Mesenchymal stem cell (in vitro differentiated cells and primary cell): ENCODE measurements around the gene PDE2A.

ENCODE experiments used
- DNase-seq: peaks from one replicate; pipeline ENCODE4 v3.0.0-alpha.2; 2013
- H2AFZ ChIP-seq: one replicate; pipeline ENCODE4 v1.6.1; 2013; ENCODE audit warnings: low read depth, mild to moderate bottlenecking, control low read depth, inconsistent platforms, low read length, moderate library complexity
- H2AK5ac ChIP-seq: 2 replicates; pipeline ENCODE4 v1.6.1; 2013; ENCODE audit warnings: low read length, moderate library complexity, mild to moderate bottlenecking, inconsistent platforms; ENCODE audit not compliant: severe bottlenecking
- H2BK120ac ChIP-seq: one replicate; pipeline ENCODE4 v1.6.1; 2013; ENCODE audit warnings: low read depth, mild to moderate bottlenecking, inconsistent platforms, low read length, moderate library complexity
- H2BK12ac ChIP-seq, 2 experiments: one replicate each; pipeline ENCODE4 v1.6.1; 2013; ENCODE audit warnings: inconsistent platforms in 2 of 2, low read length in 2 of 2, mild to moderate bottlenecking in 2 of 2, moderate library complexity in 2 of 2, control low read depth in 1 of 2
- H2BK15ac ChIP-seq: one replicate; pipeline ENCODE4 v1.6.1; 2013; ENCODE audit warnings: mild to moderate bottlenecking, low read depth, inconsistent platforms; ENCODE audit not compliant: poor library complexity, severe bottlenecking
- H2BK5ac ChIP-seq: 2 replicates; pipeline ENCODE4 v1.6.1; 2013; ENCODE audit warnings: low read depth, mild to moderate bottlenecking, low read length, control low read depth, inconsistent platforms; ENCODE audit not compliant: poor library complexity, severe bottlenecking
- H3K14ac ChIP-seq, 2 experiments: one replicate each; pipeline ENCODE4 v1.6.1; 2013; ENCODE audit warnings: inconsistent platforms in 2 of 2, low read length in 2 of 2, control low read depth in 1 of 2, mild to moderate bottlenecking in 1 of 2, moderate library complexity in 1 of 2
- H3K18ac ChIP-seq, 2 experiments: one replicate each; pipeline ENCODE4 v1.6.1; 2013; ENCODE audit warnings: inconsistent platforms in 2 of 2, low read length in 2 of 2, control low read depth in 1 of 2, low read depth in 1 of 2, mild to moderate bottlenecking in 1 of 2
- H3K23ac ChIP-seq, 2 experiments: one replicate each; pipeline ENCODE4 v1.6.1; 2013; ENCODE audit warnings: inconsistent platforms in 2 of 2, low read length in 2 of 2, mild to moderate bottlenecking in 2 of 2, moderate library complexity in 2 of 2, control low read depth in 1 of 2
- H3K27ac ChIP-seq: 2 replicates; pipeline ENCODE4 v1.5.1; 2013; ENCODE audit warnings: mild to moderate bottlenecking, moderate library complexity, low read length, control low read depth, inconsistent platforms; ENCODE audit not compliant: poor library complexity, severe bottlenecking
- H3K27me3 ChIP-seq, 2 experiments: 2 replicates each; pipeline versions ENCODE4 v1.6.1 to v1.7.0; 2013; ENCODE audit warnings: low read length in 2 of 2, mild to moderate bottlenecking in 2 of 2, moderate library complexity in 2 of 2, control low read depth in 1 of 2, inconsistent platforms in 1 of 2; ENCODE audit not compliant: control insufficient read depth in 1 of 2, insufficient read depth in 1 of 2
- H3K36me3 ChIP-seq, 2 experiments: 2 replicates each; pipeline versions ENCODE4 v1.6.1 to v1.7.0; 2013; ENCODE audit warnings: low read length in 2 of 2, control low read depth in 1 of 2, inconsistent platforms in 1 of 2, low read depth in 1 of 2, mild to moderate bottlenecking in 1 of 2; ENCODE audit not compliant: insufficient read depth in 2 of 2, control insufficient read depth in 1 of 2
- H3K4ac ChIP-seq, 2 experiments: one replicate each; pipeline ENCODE4 v1.6.1; 2013; ENCODE audit warnings: inconsistent platforms in 2 of 2, low read length in 2 of 2, mild to moderate bottlenecking in 2 of 2, moderate library complexity in 2 of 2, control low read depth in 1 of 2, low read depth in 1 of 2
- H3K4me1 ChIP-seq: 2 replicates; pipeline ENCODE4 v1.6.1; 2013; ENCODE audit warnings: low read depth, low read length, control low read depth; ENCODE audit not compliant: control insufficient read depth, insufficient read depth
- H3K4me2 ChIP-seq: 2 replicates; pipeline ENCODE4 v1.6.1; 2013; ENCODE audit warnings: low read length, mild to moderate bottlenecking, inconsistent platforms; ENCODE audit not compliant: poor library complexity, severe bottlenecking
- H3K4me3 ChIP-seq, 2 experiments: 2 replicates each; pipeline versions ENCODE4 v1.5.1 to v1.7.0; 2013; ENCODE audit warnings: low read length in 2 of 2, mild to moderate bottlenecking in 2 of 2, control low read depth in 1 of 2, low read depth in 1 of 2; ENCODE audit not compliant: insufficient read depth in 1 of 2
- H3K79me1 ChIP-seq: replicated peaks from 2 replicates; pipeline ENCODE4 v1.6.1; 2013; ENCODE audit warnings: mild to moderate bottlenecking, control low read depth, low read length, inconsistent platforms; ENCODE audit not compliant: poor library complexity, severe bottlenecking
- H3K9ac ChIP-seq: 2 replicates; pipeline ENCODE4 v1.7.0; 2013; ENCODE audit warnings: mild to moderate bottlenecking, low read length, moderate library complexity
- H3K9me3 ChIP-seq: 2 replicates; pipeline ENCODE4 v1.7.0; 2013; ENCODE audit warnings: mild to moderate bottlenecking, low read length; ENCODE audit not compliant: control insufficient read depth
- H4K8ac ChIP-seq: one replicate; pipeline ENCODE4 v1.6.1; 2013; ENCODE audit warnings: inconsistent platforms, mild to moderate bottlenecking, low read length, moderate library complexity
- H4K91ac ChIP-seq: one replicate; pipeline ENCODE4 v1.6.1; 2013; ENCODE audit warnings: mild to moderate bottlenecking, low read length, inconsistent platforms
- WGBS: methylation state at CpG from one replicate; pipeline ENCODE4 v1.1.7; 2013; ENCODE audit warnings: mixed read lengths; 5-methylcytosine and 5-hydroxymethylcytosine counted together

Gene PDE2A

DNA sequence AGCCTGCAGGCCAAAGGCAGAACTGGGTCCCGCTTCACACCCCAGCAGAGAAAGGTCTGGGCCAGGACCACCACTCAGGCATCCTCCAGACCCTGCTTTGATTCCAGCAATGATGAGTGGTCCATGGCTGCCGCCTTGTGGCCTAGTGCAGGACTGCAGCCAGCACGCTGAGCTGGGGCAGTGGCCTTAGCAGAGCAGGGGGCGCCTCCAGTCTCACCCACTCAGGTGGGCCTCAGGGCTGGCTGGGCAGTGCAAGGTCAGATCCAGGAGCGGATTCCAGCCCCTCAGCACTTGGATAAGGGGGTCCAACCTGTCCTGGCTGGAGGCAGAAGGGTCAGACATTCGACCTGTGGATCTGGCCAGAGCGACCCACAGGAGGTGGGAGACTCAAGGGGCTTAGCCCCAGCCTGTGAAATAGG is 9.6 kb upstream of the PDE2A start:
- no peak overlapping the region for H4K8ac ChIP-seq
- no peaks in the 10 kb centered on the region for H3K9me3 ChIP-seq
- H3K9ac ChIP-seq, result peak overlapping the region; percentile 7
- H3K27me3 ChIP-seq, result peaks cover 17 to 19% of the 10 kb centered on the region in 2 experiments
- no peak overlapping the region for H3K18ac ChIP-seq
- H3K36me3 ChIP-seq, result peaks cover 47 to 60% of the 10 kb centered on the region in 2 experiments
- no peak overlapping the region for H3K14ac ChIP-seq
- 42% methylated on average over 7 of the region's 7 CpGs for WGBS
- no peak overlapping the region for H2BK5ac ChIP-seq
- H3K4me2 ChIP-seq, result no peak overlapping the region
- H2AK5ac ChIP-seq, result no peak overlapping the region
- no peak overlapping the region for H4K91ac ChIP-seq
- H2AFZ ChIP-seq, result no peak overlapping the region
- no peak overlapping the region for H2BK12ac ChIP-seq
- H2BK120ac ChIP-seq, result no peak overlapping the region
- no peak overlapping the region for H3K23ac ChIP-seq
- peaks cover 28% of the 10 kb centered on the region for H3K4me1 ChIP-seq
- DNase-seq, result peak; percentile 51
- no peaks in the 10 kb centered on the region for H3K79me1 ChIP-seq
- H2BK15ac ChIP-seq, result no peak overlapping the region
- H3K4me3 ChIP-seq, result no peak overlapping the region
- H3K27ac ChIP-seq, result no peak overlapping the region
- no peak overlapping the region for H3K4ac ChIP-seq

DNA sequence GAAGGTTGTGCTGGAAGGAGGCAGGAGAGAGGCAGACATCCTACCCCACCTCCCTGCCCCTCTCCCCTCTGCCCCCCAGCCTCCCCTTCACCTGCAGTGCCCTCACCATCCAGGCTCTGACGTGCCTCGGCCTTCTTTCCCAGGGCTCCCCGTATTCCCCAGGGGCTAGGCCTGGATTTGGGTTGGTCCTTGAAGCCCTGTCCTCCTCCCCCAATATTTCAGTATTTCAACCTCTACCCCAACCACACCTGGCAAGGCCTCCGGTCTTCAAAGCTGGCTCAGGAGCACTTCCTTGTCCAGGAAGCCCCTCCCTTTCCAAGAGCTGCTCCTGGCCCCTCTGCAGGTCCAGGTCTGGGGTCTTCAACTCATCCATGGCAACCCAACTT is 8.6 kb upstream of the PDE2A start:
- Histone ChIP-seq H2AK5ac (no peak overlapping the region), H2BK15ac (no peak overlapping the region), H3K4ac (no peak overlapping the region), H3K27me3 (peaks cover 26 to 29% of the 10 kb centered on the region in 2 experiments), H3K27ac (no peak overlapping the region), H4K91ac (no peak overlapping the region), H3K9me3 (no peaks in the 10 kb centered on the region), H3K18ac (no peak overlapping the region), H3K4me1 (peaks cover 28% of the 10 kb centered on the region), H2AFZ (no peak overlapping the region), H3K9ac (no peak overlapping the region), H3K14ac (no peak overlapping the region), H4K8ac (no peak overlapping the region), H3K23ac (no peak overlapping the region), H2BK120ac (no peak overlapping the region), H3K36me3 (peaks cover 38 to 52% of the 10 kb centered on the region in 2 experiments), H2BK12ac (no peak overlapping the region), H3K79me1 (no peaks in the 10 kb centered on the region), H3K4me2 (no peak overlapping the region), H2BK5ac (no peak overlapping the region), H3K4me3 (no peak overlapping the region)
- 97% methylated on average over 4 of the region's 4 CpGs for WGBS
- DNase-seq, result no peak

DNA sequence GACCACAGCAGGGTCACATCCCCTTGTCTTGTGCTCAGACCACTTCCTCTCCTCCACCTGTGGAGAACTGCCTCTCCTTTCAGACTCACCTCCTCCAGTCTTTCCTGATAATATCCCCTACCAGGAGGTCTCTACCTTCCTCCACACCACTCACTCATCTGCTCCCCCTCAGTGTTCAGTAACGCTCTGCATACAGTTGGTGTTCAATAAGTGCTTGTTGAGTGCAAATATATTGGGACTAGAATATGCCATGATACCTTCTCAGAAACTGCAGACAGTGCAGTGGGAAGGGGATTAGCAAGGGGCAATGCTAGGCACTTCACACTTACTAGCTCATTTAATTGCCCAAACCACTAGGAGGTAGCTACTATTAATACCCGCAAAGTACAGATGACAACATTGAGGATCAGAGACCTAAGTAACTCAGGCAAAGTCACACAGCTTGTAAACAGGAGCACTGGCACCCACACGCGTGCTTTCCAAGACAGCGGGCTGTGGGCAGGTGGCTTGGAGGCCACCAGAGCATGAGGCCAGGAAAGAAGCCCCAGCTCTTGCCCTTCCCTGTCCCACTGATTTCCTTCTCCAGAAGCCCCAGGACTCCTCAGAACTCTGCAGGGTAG is 8.1 kb upstream of the PDE2A start:
- no peak overlapping the region for H3K9ac ChIP-seq
- H3K4ac ChIP-seq, result no peak overlapping the region
- no peaks in the 10 kb centered on the region for H3K9me3 ChIP-seq
- H2BK5ac ChIP-seq, result no peak overlapping the region
- H2AFZ ChIP-seq, result no peak overlapping the region
- H2AK5ac ChIP-seq, result no peak overlapping the region
- H4K91ac ChIP-seq, result no peak overlapping the region
- H2BK120ac ChIP-seq, result no peak overlapping the region
- H3K79me1 ChIP-seq, result no peaks in the 10 kb centered on the region
- WGBS, result 73% methylated on average over 4 of the region's 5 CpGs
- DNase-seq, result no peak
- H3K4me1 ChIP-seq, result peaks cover 28% of the 10 kb centered on the region
- H3K23ac ChIP-seq, result no peak overlapping the region
- peaks cover 31 to 34% of the 10 kb centered on the region in 2 experiments for H3K27me3 ChIP-seq
- H3K18ac ChIP-seq, result no peak overlapping the region
- no peak overlapping the region for H2BK12ac ChIP-seq
- no peak overlapping the region for H3K14ac ChIP-seq
- H3K36me3 ChIP-seq, result peaks cover 33 to 47% of the 10 kb centered on the region in 2 experiments
- no peak overlapping the region for H2BK15ac ChIP-seq
- no peak overlapping the region for H4K8ac ChIP-seq
- H3K4me2 ChIP-seq, result no peak overlapping the region
- no peak overlapping the region for H3K4me3 ChIP-seq
- no peak overlapping the region for H3K27ac ChIP-seq

DNA sequence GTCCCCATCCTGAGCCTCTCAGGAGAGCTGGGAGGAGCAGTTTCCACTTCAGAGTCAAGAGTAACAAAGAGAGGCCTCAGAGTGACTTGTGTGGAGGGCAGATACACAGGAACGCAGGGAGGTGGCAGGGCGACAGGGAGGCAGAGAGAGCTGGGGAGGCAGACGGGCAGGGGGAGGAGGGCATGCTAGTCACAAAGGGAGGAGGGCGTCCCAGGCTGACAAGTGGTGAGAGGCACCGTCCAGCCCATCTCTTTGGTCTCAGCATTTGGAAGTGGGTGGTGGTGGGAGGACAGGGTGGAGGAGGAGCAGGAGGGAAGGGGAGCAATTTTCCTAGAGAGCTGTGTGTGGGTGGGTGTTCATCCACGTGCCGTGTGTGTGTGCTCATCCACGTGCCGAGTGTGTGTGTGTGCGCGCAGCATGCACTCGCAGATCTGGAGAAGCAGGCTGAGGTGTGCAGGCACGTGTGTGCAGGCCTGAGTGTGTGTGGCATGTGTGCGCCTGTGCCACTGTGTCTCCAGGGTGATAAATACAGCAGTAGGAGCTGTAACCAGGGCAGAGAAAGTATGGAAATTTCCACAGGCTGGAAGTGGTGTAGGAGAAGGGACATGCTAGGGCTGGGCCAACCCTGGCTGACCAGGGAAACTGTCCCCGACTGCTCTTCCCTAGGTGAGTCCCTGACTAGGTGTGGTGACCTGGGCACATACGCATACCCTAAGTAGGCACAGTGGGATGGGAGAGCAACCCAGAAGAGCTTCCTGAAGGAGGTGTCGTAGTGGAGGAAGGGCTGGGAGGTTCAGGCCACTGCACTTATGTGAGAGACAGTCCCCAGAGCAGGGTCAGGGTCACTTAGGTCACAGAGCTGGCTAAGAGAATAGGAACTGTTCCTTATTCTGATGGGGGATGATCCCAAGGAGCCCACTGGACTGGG is 7.3 kb upstream of the PDE2A start:
- Histone ChIP-seq H3K18ac (peak overlapping the region in 1 of 2 experiments; percentile 42), H2BK5ac (no peak overlapping the region), H2BK12ac (peak overlapping the region in 1 of 2 experiments; percentile 37), H2AK5ac (no peak overlapping the region), H4K91ac (no peak overlapping the region), H2AFZ (no peak overlapping the region), H3K36me3 (peaks cover 28 to 38% of the 10 kb centered on the region in 2 experiments), H3K27ac (no peak overlapping the region), H3K4me3 (no peak overlapping the region), H3K9ac (no peak overlapping the region), H2BK120ac (no peak overlapping the region), H3K23ac (peak overlapping the region in 1 of 2 experiments; percentile 9), H3K4ac (no peak overlapping the region), H4K8ac (no peak overlapping the region), H2BK15ac (no peak overlapping the region), H3K9me3 (no peaks in the 10 kb centered on the region), H3K27me3 (peaks cover 40 to 42% of the 10 kb centered on the region in 2 experiments), H3K14ac (peak overlapping the region in 1 of 2 experiments; percentile 82), H3K4me2 (no peak overlapping the region), H3K4me1 (peaks cover 33% of the 10 kb centered on the region), H3K79me1 (no peaks in the 10 kb centered on the region)
- no peak for DNase-seq
- WGBS, result 68% methylated on average over 17 of the region's 17 CpGs
